Sigmoid colon (tissue), 7 donors: ENCODE measurements around the gene CLDN14. TPM values are rescaled to one million over a fixed set of nuclear protein-coding genes. Genes with fewer than 3 reads are reported as not detected.

Experiments
- DNase-seq: peaks from one replicate; pipeline ENCODE4 v3.0.0-alpha.2; 2019
- H3K27ac ChIP-seq, 4 donors: fragments of 200-600 bp; sonication (generic); one replicate each; pipeline ENCODE4 v1.5.1; 2016 to 2019; ENCODE audit warnings: mild to moderate bottlenecking in 1 of 4
- H3K27me3 ChIP-seq, 3 donors: fragments of 200-600 bp; sonication (generic); one replicate each; pipeline ENCODE4 v1.5.1; 2019; ENCODE audit warnings: mild to moderate bottlenecking in 1 of 3
- H3K36me3 ChIP-seq, 4 donors: fragments of 200-600 bp; sonication (generic); one replicate each; pipeline ENCODE4 v1.5.1; 2016 to 2019
- H3K4me1 ChIP-seq, 4 donors: fragments of 200-600 bp; sonication (generic); one replicate each; pipeline ENCODE4 v1.5.1; 2017 to 2019
- H3K4me3 ChIP-seq, 4 donors: fragments of 200-600 bp; sonication (generic); one replicate each; pipeline ENCODE4 v1.5.1; 2017 to 2019; ENCODE audit warnings: mild to moderate bottlenecking in 2 of 4, moderate library complexity in 1 of 4
- H3K9me3 ChIP-seq, 4 donors: fragments of 200-600 bp in 3 of 4; sonication (generic) in 3 of 4; one replicate each; pipeline versions ENCODE4 v1.5.1 to v1.6.1; 2013 to 2019
- CTCF ChIP-seq, 4 experiments: fragments of 450-650 bp in 3 of 4; fragments of 200-600 bp in 1 of 4; IDR thresholded peaks; one replicate each; pipeline ENCODE4 v1.5.1; 2016 to 2019; ENCODE audit warnings: antibody characterized with exemption in 4 of 4, mild to moderate bottlenecking in 3 of 4, moderate library complexity in 2 of 4
- EP300 ChIP-seq, 4 donors: sonication (generic); formaldehyde crosslinking; IDR thresholded peaks; one replicate each; pipeline ENCODE4 v1.6.1; 2017; ENCODE audit warnings: antibody characterized with exemption in 4 of 4
- POLR2A ChIP-seq, 2 donors: fragments of 450-650 bp; IDR thresholded peaks; one replicate each; pipeline ENCODE4 v1.6.1; 2016; ENCODE audit warnings: antibody characterized with exemption in 2 of 2, mild to moderate bottlenecking in 2 of 2, moderate library complexity in 2 of 2
- POLR2AphosphoS5 ChIP-seq, 4 donors: sonication (generic); formaldehyde crosslinking; IDR thresholded peaks; one replicate each; pipeline ENCODE4 v1.6.1; 2017; ENCODE audit warnings: antibody characterized with exemption in 4 of 4
- WGBS, 2 donors: extraction: QIAGEN DNeasy Blood & Tissue Kit; methylation state at CpG; one replicate each; pipeline ENCODE4 v1.1.7; 2013; 5-methylcytosine and 5-hydroxymethylcytosine counted together
- intact Hi-C: fragments of 100-400 bp; cut with DNase I; formaldehyde crosslinking; loops from one replicate; pipeline ENCODE4 v1.15.1; 2023
- polyA plus RNA-seq, 3 donors: library from polyadenylated mRNA; stranded (reverse); fragments of 200-250 nt; gene quantifications; one replicate each; pipeline ENCODE4 v1.2.3, GENCODE V29; 2013
- total RNA-seq, 4 donors: library from RNA; depleted of rRNA; stranded (reverse); fragments of >200 nt; gene quantifications; one replicate each; pipeline ENCODE4 v1.1.0, GENCODE V29; 2016
- donor health status: healthy with polysubstance abuse.
- donor health status: Bipolar disorder and iron deficiency.
- donor health status: healthy.

The CLDN14 gene
- total RNA-seq (not detected), polyA plus RNA-seq (1 to 10 TPM in 1 of 3 donors, not detected in 2; 1.3 TPM)

DNA sequence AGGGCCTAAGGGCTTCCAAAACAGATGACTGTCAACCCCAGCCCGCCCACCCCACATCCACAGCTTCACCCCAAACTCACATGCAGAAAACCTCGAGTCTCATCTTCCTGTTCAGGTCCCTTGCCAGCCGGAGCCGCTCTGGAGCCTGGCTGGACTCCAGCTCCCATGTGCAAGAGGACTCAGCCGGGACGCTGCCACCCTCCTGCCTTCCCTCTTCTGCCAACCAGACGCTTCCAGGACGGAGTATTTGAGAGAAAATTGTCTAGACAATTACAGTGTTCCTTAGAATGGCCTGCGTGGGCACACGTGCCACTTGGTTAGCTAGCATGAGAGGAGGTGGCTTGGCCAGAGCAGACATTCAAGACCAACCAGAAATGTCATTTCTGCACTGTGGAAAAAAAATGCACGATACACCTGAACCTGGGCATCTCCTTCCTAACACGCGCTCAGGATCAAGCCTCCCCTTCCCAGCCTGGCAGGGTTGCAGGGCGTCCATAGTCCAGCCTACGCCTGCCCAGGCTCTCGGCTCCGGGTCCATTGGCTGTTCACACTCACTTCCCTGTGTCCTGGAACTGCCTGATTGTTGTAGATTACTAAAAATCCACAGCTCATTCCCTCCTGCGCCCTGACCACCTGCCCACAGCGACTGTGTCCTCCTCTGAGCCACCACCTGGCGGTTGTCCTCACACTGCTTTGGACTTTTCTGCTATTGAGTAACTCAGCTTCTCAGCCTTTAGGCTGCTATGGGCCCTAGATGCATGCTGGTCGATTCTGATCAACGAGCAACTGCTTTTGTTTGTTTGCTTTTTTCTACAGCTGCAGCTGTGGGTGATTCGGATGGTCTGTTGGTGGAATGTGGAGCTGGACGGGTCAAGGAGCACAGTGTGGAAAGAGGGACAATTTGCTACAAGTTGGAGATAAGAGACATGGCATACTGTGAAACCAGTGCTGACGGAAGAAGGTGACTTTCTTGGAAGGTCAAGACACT lies at the start of gene CLDN14:
CLDN14 (minus strand) TSS at position 708 of the 988 bp plus-strand sequence. CDS start 18,427 bp downstream, outside the sequence.
- no peaks in the 10 kb centered on the region for H3K27me3 ChIP-seq
- WGBS, 2 donors = 78 to 85% methylated on average over 25 of the region's 25 CpGs
- no peaks in the 10 kb centered on the region for H3K9me3 ChIP-seq
- intact Hi-C loops = no loop called here
- no peaks in the 10 kb centered on the region for H3K4me1 ChIP-seq
- no peaks in the 10 kb centered on the region for H3K36me3 ChIP-seq
- H3K4me3 ChIP-seq = no peak within 1 kb of the TSS
- no peak for DNase-seq
- no peak for TF ChIP-seq POLR2AphosphoS5 (IDR thresholded peaks at IDR 0.05)
- TF ChIP-seq POLR2A (IDR thresholded peaks at IDR 0.05) = no peak
- no peak for TF ChIP-seq CTCF (IDR thresholded peaks at IDR 0.05)
- no peak for TF ChIP-seq EP300 (IDR thresholded peaks at IDR 0.05)
- no peak within 1 kb of the TSS for H3K27ac ChIP-seq

DNA sequence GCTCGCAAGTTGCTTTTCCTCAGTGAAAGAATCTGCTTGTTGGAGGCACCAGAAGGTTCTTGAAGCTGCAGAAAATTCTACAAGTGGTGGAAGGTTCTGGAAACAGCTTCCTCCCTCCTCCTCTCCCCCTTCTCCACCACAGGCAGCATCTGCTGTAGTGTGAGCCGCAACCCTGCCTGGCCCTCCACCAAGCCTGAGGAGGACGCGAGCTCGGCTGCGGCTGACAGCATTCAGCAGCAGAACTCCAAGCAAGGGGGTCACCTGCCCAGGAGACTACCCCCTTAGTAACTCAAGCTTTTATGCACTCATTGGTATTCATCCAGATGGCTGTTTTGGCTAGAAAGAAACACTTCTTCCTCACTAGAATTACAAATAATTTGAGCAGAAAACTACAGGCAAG lies 48.8 kb upstream of the CLDN14 start:
- TF ChIP-seq CTCF (IDR thresholded peaks at IDR 0.05) (no peak), POLR2A (IDR thresholded peaks at IDR 0.05) (no peak)
- WGBS, 2 donors = 89 to 92% methylated on average over 6 of the region's 6 CpGs

GRCh38 chr21:36527317-36527716 lies 47.4 kb upstream of the CLDN14 start:
- peaks cover 0 to 8% (median 0%) of the 10 kb centered on the region in 3 donors for H3K27me3 ChIP-seq
- intact Hi-C loops = no loop called here
- no peaks in the 10 kb centered on the region for H3K36me3 ChIP-seq
- no peak for TF ChIP-seq EP300 (IDR thresholded peaks at IDR 0.05)
- no peak overlapping the region for H3K4me3 ChIP-seq
- H3K27ac ChIP-seq = no peak overlapping the region
- H3K9me3 ChIP-seq = no peaks in the 10 kb centered on the region
- WGBS, 2 donors = 90 to 91% methylated on average over 6 of the region's 6 CpGs
- H3K4me1 ChIP-seq = no peaks in the 10 kb centered on the region
- no peak for DNase-seq

More for the DNA sequence above, 48.8 kb upstream of the CLDN14 start:
- Histone ChIP-seq H3K36me3 (no peaks in the 10 kb centered on the region), H3K4me3 (no peak overlapping the region), H3K27ac (no peak overlapping the region), H3K4me1 (no peaks in the 10 kb centered on the region), H3K9me3 (no peaks in the 10 kb centered on the region), H3K27me3 (peaks cover 0 to 8% (median 0%) of the 10 kb centered on the region in 3 donors)
- DNase-seq = no peak
- intact Hi-C loops = no loop called here

- 88 to 94% methylated on average over 4 of the region's 4 CpGs for WGBS, 2 donors
- H3K9me3 ChIP-seq = no peaks in the 10 kb centered on the region
- no peak overlapping the region for H3K27ac ChIP-seq
- H3K36me3 ChIP-seq = no peaks in the 10 kb centered on the region
- H3K4me1 ChIP-seq = no peaks in the 10 kb centered on the region
- peaks cover 0 to 8% (median 0%) of the 10 kb centered on the region in 3 donors for H3K27me3 ChIP-seq
- no peak for DNase-seq
- no peak overlapping the region for H3K4me3 ChIP-seq
- intact Hi-C loops = no loop called here
- TF ChIP-seq POLR2AphosphoS5 (IDR thresholded peaks at IDR 0.05) (no peak), POLR2A (IDR thresholded peaks at IDR 0.05) (no peak), EP300 (IDR thresholded peaks at IDR 0.05) (no peak), CTCF (IDR thresholded peaks at IDR 0.05) (no peak)
These were observed 46.2 kb upstream of the CLDN14 start for GRCh38 chr21:36526104-36526503.

DNA sequence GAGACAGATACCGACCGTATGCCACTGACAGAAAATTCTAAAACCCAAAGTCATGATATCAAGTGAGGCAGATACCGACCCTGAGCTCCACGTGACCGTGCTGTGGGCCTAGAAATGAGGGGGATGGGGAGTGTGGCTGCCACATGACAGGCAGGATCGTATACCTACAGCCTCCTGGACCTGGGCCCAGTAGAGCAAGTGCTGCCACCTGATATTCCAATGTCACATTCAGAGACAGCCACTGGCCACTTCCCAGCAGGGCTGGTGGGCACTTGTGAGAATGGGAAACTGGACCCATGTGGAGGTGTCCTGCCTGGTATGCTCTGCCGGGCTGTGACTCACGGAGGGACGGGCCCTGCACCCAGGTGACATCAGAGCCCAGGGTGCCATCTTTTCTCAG lies 44.6 kb upstream of the CLDN14 start:
- DNase-seq = no peak
- H3K27me3 ChIP-seq = peaks cover 0 to 8% (median 0%) of the 10 kb centered on the region in 3 donors
- WGBS, 2 donors = 62 to 78% methylated on average over 9 of the region's 9 CpGs
- H3K36me3 ChIP-seq = no peaks in the 10 kb centered on the region
- H3K4me3 ChIP-seq = no peak overlapping the region
- TF ChIP-seq EP300 (IDR thresholded peaks at IDR 0.05) = no peak
- TF ChIP-seq POLR2AphosphoS5 (IDR thresholded peaks at IDR 0.05) = no peak
- TF ChIP-seq POLR2A (IDR thresholded peaks at IDR 0.05) = no peak
- TF ChIP-seq CTCF (IDR thresholded peaks at IDR 0.05) = no peak
- no peaks in the 10 kb centered on the region for H3K9me3 ChIP-seq
- no peaks in the 10 kb centered on the region for H3K4me1 ChIP-seq
- intact Hi-C loops = no loop called here
- no peak overlapping the region for H3K27ac ChIP-seq
